K562 (cell line): ENCODE results near the gene TMEM260. TPM values are rescaled to one million over a fixed set of nuclear protein-coding genes. Genes with fewer than 3 reads are reported as not detected.

ENCODE experiments used
- ATAC-seq: fragments of 200-7000 bp; cut with Tn5 transposase; 3 replicates; pipeline ENCODE4 v1.9.1; 2020; ENCODE audit warnings: moderate library complexity
- BruUV-seq: library from RNA; stranded (reverse); fragments of 400-500 nt; replicated peaks from 2 replicates; lab custom pipeline; 2021; lab: Mats Ljungman, UMichigan
- CTCF ChIA-PET: fragments of 300-600 bp; formaldehyde crosslinking; extraction: SDS; loops from one replicate; lab custom pipeline; 2021; ENCODE audit warnings: low intra/inter-chr PET ratio; lab: Yijun Ruan, JAX
- POLR2A ChIA-PET: fragments of 300-600, 350-650 bp; sonication (Branson Sonifier 250); formaldehyde crosslinking; extraction: SDS; loops from one replicate; lab custom pipeline; 2021; ENCODE audit warnings: antibody characterized with exemption, inconsistent platforms; lab: Yijun Ruan, JAX
- DNase-seq, 4 experiments: peaks; one replicate each; pipeline versions ENCODE4 v3.0.0 to v3.0.0-alpha.2; 2011 to 2018; ENCODE audit warnings: low spot score in 3 of 4, mixed read lengths in 3 of 4; ENCODE audit errors: extremely low read depth in 1 of 4
- FAIRE-seq: peaks from 2 replicates; lab custom pipeline; 2011; peaks lifted over from hg19 to GRCh38; lab: Jason Lieb, UNC
- H2AFZ ChIP-seq: 2 replicates; pipeline ENCODE4 v1.6.0; 2011; ENCODE audit warnings: low read depth, low read length, control low read depth, inconsistent platforms
- H3K27ac ChIP-seq: fragments of 200-600 bp; 3 replicates; pipeline ENCODE4 v1.8.0; 2011; ENCODE audit warnings: low read depth, mild to moderate bottlenecking, control low read depth, inconsistent platforms, low read length, moderate library complexity, mixed read lengths; ENCODE audit errors: extremely low read depth
- H3K27me3 ChIP-seq, 2 experiments: fragments of 300-600 bp in 1 of 2; 2 replicates in 1 of 2; 3 replicates in 1 of 2; pipeline versions ENCODE4 v1.6.0 to v1.8.0; 2011; ENCODE audit warnings: inconsistent platforms in 2 of 2, low read length in 2 of 2, mild to moderate bottlenecking in 1 of 2, mixed read lengths in 1 of 2, moderate library complexity in 1 of 2; ENCODE audit not compliant: control insufficient read depth in 2 of 2, insufficient read depth in 2 of 2
- H3K36me3 ChIP-seq: fragments of 300-600 bp; 3 replicates; pipeline ENCODE4 v1.8.0; 2011; ENCODE audit warnings: mild to moderate bottlenecking, low read length, inconsistent platforms; ENCODE audit not compliant: control insufficient read depth, insufficient read depth
- H3K4me1 ChIP-seq, 2 experiments: fragments of 200-600 bp in 1 of 2; replicated peaks in 1 of 2; 2 replicates in 1 of 2; 3 replicates in 1 of 2; pipeline versions ENCODE4 v1.5.1 to v1.8.0; 2011; ENCODE audit warnings: inconsistent platforms in 2 of 2, low read length in 2 of 2, mild to moderate bottlenecking in 1 of 2, mixed read lengths in 1 of 2, moderate library complexity in 1 of 2; ENCODE audit not compliant: control insufficient read depth in 2 of 2, insufficient read depth in 2 of 2
- H3K4me2 ChIP-seq: 2 replicates; pipeline ENCODE4 v1.6.1; 2011; ENCODE audit warnings: low read length, control low read depth, inconsistent platforms, mixed read lengths; ENCODE audit not compliant: insufficient read depth
- H3K4me3 ChIP-seq: fragments of 200-600 bp; sonication (generic), shearing (Covaris generic); 2 replicates; pipeline ENCODE4 v1.5.1; 2016; ENCODE audit warnings: control low read depth, inconsistent platforms
- H3K79me2 ChIP-seq: fragments of 200-600 bp; 3 replicates; pipeline ENCODE4 v1.8.0; 2011; ENCODE audit warnings: low read length, inconsistent platforms; ENCODE audit not compliant: control insufficient read depth, insufficient read depth
- H3K9ac ChIP-seq, 2 experiments: 2 replicates each; pipeline versions ENCODE4 v1.6.0 to v1.6.1; 2011; ENCODE audit warnings: low read depth in 2 of 2, low read length in 2 of 2, control low read depth in 1 of 2, inconsistent platforms in 1 of 2, mild to moderate bottlenecking in 1 of 2, mixed read lengths in 1 of 2; ENCODE audit not compliant: insufficient read depth in 1 of 2
- H3K9me1 ChIP-seq: one replicate; pipeline ENCODE4 v1.6.0; 2011; ENCODE audit warnings: inconsistent platforms, mild to moderate bottlenecking, low read length, moderate library complexity; ENCODE audit not compliant: control insufficient read depth, insufficient read depth
- H3K9me3 ChIP-seq: replicated peaks from 2 replicates; pipeline ENCODE4 v1.5.1; 2011; ENCODE audit warnings: low read depth, low read length, inconsistent platforms; ENCODE audit not compliant: control insufficient read depth, insufficient read depth
- H4K20me1 ChIP-seq: replicated peaks from 2 replicates; pipeline ENCODE4 v1.6.1; 2011; ENCODE audit warnings: low read length, inconsistent platforms, mixed read lengths; ENCODE audit not compliant: control insufficient read depth, insufficient read depth
- EWSR1 ChIP-seq: fragments of 450-650 bp; IDR thresholded peaks from 2 replicates; pipeline ENCODE4 v1.6.1; 2018; ENCODE audit warnings: borderline replicate concordance, mild to moderate bottlenecking, low read depth, moderate library complexity; ENCODE audit not compliant: partially characterized antibody
- FOXP1 ChIP-seq: sonication (generic); formaldehyde crosslinking; IDR thresholded peaks from 2 replicates; pipeline ENCODE4 v1.8.0; 2022; ENCODE audit warnings: mild to moderate bottlenecking, missing genetic modification reagents
- LCOR ChIP-seq: sonication (generic); formaldehyde crosslinking; IDR thresholded peaks from 2 replicates; pipeline ENCODE4 v1.8.0; 2022; ENCODE audit warnings: mild to moderate bottlenecking, missing genetic modification reagents
- NCOR1 ChIP-seq: fragments of 450-650 bp; IDR thresholded peaks from 2 replicates; pipeline ENCODE4 v1.6.1; 2016; ENCODE audit warnings: mild to moderate bottlenecking, moderate library complexity
- RBM17 ChIP-seq: fragments of 200-400 bp; formaldehyde crosslinking; IDR thresholded peaks from 2 replicates; pipeline ENCODE4 v1.6.1; 2017; ENCODE audit warnings: low read depth, mild to moderate bottlenecking, low read length, borderline replicate concordance
- SETDB1 ChIP-seq: IDR thresholded peaks from one replicate; pipeline ENCODE4 v1.6.1; 2012; ENCODE audit warnings: low read length, control low read depth, inconsistent platforms
- SREBF1 ChIP-seq: fragments of 150-350 bp; IDR thresholded peaks from 2 replicates; pipeline ENCODE4 v1.6.1; 2014; ENCODE audit warnings: antibody characterized with exemption, low read depth, low read length, borderline replicate concordance
- ZNF707 ChIP-seq: fragments of 250-450 bp; sonication (Bioruptor Pico); conservative IDR thresholded peaks from 2 replicates; pipeline ENCODE4 v1.8.0; 2022; ENCODE audit warnings: inconsistent platforms, mild to moderate bottlenecking, moderate library complexity
- WGBS: fragments of 100-300 bp; shearing (Covaris generic); methylation state at CpG from one replicate; pipeline ENCODE4 v1.1.6; 2016; ENCODE audit warnings: low coverage, mixed read lengths; ENCODE audit not compliant: insufficient coverage; ENCODE audit errors: missing lambda C conversion rate; 5-methylcytosine and 5-hydroxymethylcytosine counted together
- in situ Hi-C: fragments of 300-500 bp; cut with MboI; formaldehyde crosslinking; loops from 4 replicates; pipeline ENCODE4 v1.15.0; 2018; ENCODE audit warnings: inconsistent platforms, mixed read lengths
- intact Hi-C: fragments of 100-400 bp; cut with micrococcal nuclease; formaldehyde crosslinking; loops from 2 replicates; pipeline ENCODE4 v1.14.2; 2022
- polyA plus RNA-seq, 8 experiments: library from polyadenylated mRNA; depleted of rRNA in 4 of 8; stranded (reverse) in 5 of 8; unstranded in 3 of 8; fragments of >200 nt; fragmentation: Nextera tagmentation in 2 of 8; fragmentation: Illumina TruSeq in 1 of 8; extraction: Ambion mirVana in 2 of 8; extraction: Trizol in 1 of 8; gene quantifications; 2 replicates each; pipeline versions ENCODE4 v1.2.1 to v1.2.3, GENCODE V29; 2011 to 2014; ENCODE audit warnings: inconsistent platforms in 1 of 8, missing spikeins in 1 of 8
- total RNA-seq, 7 experiments: library from RNA; depleted of rRNA in 6 of 7; stranded (reverse); fragments of >200 nt in 6 of 7; fragmentation: Illumina TruSeq in 2 of 7; extraction: Trizol in 2 of 7; gene quantifications; 2 replicates each; pipeline versions ENCODE4 v1.2.1 to v1.2.3, GENCODE V29; 2011 to 2021; ENCODE audit warnings: low replicate concordance in 1 of 7
- TF ChIP-seq, protein P1 (sequence below), 2 experiments: fragments of 450-650 bp in 1 of 2; sonication (generic) in 1 of 2; formaldehyde crosslinking in 1 of 2; IDR thresholded peaks; 2 replicates each; pipeline versions ENCODE4 v1.7.1 to v1.9.0; 2016 to 2022; ENCODE audit warnings: inconsistent platforms in 1 of 2, mild to moderate bottlenecking in 1 of 2, missing genetic modification reagents in 1 of 2
- TF ChIP-seq, protein P2 (sequence below), 3 experiments: IDR thresholded peaks in 2 of 3; conservative IDR thresholded peaks in 1 of 3; 2 replicates each; pipeline ENCODE4 v1.5.1; 2011 to 2012; ENCODE audit warnings: low read length in 3 of 3, mild to moderate bottlenecking in 3 of 3, control low read depth in 2 of 3, improper control_type of control experiment in 1 of 3, inconsistent platforms in 1 of 3, low read depth in 1 of 3, mixed read lengths in 1 of 3, moderate library complexity in 1 of 3; ENCODE audit not compliant: insufficient read depth in 2 of 3

The TMEM260 gene
- total and polyA plus RNA-seq, 9 of the 15 experiments (the other 6 are each of a cell fraction or from before 2014, with no cell fraction given): 2.2 to 9.4 (median 6.0) TPM

DNA sequence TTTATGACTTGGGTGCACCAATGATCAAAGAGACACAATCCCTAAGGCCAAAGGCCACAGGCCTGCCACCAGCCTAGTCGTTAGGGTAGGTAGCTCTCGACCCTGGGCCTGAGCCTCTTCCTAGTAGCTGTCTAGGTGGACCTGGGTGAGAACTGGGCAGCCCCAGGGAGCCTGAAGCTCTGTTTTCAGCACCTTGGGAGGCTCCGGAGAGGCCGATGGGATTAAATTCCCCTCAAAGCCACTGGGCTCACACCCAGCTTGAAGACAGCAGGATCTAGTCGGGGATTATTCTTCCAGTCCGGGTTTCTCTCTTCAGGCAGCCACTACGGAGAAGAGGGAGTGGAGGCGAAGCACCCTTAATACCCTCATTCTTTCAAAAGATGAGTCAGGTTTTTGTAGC, 79.8 kb downstream of the TMEM260 start:
- FAIRE-seq (no peak), DNase-seq (no peak), ATAC-seq (no peak)
- H3K4me3 ChIP-seq: no peak overlapping the region
- no peak overlapping the region for H3K9ac ChIP-seq
- H3K27me3 ChIP-seq: peaks cover 5 to 7% of the 10 kb centered on the region in 2 experiments; a peak in 4 of 5 replicates
- no peaks in the 10 kb centered on the region for H3K9me1 ChIP-seq
- H3K4me1 ChIP-seq: no peaks in the 10 kb centered on the region
- no TSS peak for BruUV-seq
- WGBS: 41% methylated on average over 8 of the region's 8 CpGs
- no peak overlapping the region for H3K27ac ChIP-seq
- H3K9me3 ChIP-seq: no peaks in the 10 kb centered on the region
- in situ Hi-C loops: no loop called here
- ChIA-PET POLR2A (no interaction called here), CTCF (interaction anchor here (0.9 kb wide), 1 partner anchor 408 kb away, joined by 3 read pairs; no protein-coding TSS in a partner anchor)
- intact Hi-C loops: no loop called here
- no peak overlapping the region for H3K4me2 ChIP-seq
- H4K20me1 ChIP-seq: no peaks in the 10 kb centered on the region
- no peaks in the 10 kb centered on the region for H3K79me2 ChIP-seq
- H2AFZ ChIP-seq: no peak overlapping the region
- no peaks in the 10 kb centered on the region for H3K36me3 ChIP-seq
- TF ChIP-seq, protein P1, sequence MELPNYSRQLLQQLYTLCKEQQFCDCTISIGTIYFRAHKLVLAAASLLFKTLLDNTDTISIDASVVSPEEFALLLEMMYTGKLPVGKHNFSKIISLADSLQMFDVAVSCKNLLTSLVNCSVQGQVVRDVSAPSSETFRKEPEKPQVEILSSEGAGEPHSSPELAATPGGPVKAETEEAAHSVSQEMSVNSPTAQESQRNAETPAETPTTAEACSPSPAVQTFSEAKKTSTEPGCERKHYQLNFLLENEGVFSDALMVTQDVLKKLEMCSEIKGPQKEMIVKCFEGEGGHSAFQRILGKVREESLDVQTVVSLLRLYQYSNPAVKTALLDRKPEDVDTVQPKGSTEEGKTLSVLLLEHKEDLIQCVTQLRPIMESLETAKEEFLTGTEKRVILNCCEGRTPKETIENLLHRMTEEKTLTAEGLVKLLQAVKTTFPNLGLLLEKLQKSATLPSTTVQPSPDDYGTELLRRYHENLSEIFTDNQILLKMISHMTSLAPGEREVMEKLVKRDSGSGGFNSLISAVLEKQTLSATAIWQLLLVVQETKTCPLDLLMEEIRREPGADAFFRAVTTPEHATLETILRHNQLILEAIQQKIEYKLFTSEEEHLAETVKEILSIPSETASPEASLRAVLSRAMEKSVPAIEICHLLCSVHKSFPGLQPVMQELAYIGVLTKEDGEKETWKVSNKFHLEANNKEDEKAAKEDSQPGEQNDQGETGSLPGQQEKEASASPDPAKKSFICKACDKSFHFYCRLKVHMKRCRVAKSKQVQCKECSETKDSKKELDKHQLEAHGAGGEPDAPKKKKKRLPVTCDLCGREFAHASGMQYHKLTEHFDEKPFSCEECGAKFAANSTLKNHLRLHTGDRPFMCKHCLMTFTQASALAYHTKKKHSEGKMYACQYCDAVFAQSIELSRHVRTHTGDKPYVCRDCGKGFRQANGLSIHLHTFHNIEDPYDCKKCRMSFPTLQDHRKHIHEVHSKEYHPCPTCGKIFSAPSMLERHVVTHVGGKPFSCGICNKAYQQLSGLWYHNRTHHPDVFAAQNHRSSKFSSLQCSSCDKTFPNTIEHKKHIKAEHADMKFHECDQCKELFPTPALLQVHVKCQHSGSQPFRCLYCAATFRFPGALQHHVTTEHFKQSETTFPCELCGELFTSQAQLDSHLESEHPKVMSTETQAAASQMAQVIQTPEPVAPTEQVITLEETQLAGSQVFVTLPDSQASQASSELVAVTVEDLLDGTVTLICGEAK (IDR thresholded peaks at IDR 0.05): no peak
- TF ChIP-seq, protein P1 (CRISPR knock-in tag; IDR thresholded peaks at IDR 0.05): no peak
- TF ChIP-seq SETDB1 (no peak), RBM17 (no peak), ZNF707 (no peak), LCOR (CRISPR knock-in tag) (no peak), FOXP1 (CRISPR knock-in tag) (no peak), SREBF1 (no peak), EWSR1 (no peak), NCOR1 (no peak)
- TF ChIP-seq, protein P2, sequence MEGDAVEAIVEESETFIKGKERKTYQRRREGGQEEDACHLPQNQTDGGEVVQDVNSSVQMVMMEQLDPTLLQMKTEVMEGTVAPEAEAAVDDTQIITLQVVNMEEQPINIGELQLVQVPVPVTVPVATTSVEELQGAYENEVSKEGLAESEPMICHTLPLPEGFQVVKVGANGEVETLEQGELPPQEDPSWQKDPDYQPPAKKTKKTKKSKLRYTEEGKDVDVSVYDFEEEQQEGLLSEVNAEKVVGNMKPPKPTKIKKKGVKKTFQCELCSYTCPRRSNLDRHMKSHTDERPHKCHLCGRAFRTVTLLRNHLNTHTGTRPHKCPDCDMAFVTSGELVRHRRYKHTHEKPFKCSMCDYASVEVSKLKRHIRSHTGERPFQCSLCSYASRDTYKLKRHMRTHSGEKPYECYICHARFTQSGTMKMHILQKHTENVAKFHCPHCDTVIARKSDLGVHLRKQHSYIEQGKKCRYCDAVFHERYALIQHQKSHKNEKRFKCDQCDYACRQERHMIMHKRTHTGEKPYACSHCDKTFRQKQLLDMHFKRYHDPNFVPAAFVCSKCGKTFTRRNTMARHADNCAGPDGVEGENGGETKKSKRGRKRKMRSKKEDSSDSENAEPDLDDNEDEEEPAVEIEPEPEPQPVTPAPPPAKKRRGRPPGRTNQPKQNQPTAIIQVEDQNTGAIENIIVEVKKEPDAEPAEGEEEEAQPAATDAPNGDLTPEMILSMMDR (IDR thresholded peaks at IDR 0.05 in 2 of 3, conservative IDR thresholded peaks at IDR 0.05 in 1 of 3; ENCODE audit: insufficient read depth in 2 of 3, low read depth in 1 of 3, low read length in 3 of 3): no peak
